Mucosa of descending colon (tissue), 3 donors: ENCODE measurements around the gene CDC42BPB. TPM values are rescaled to one million over a fixed set of nuclear protein-coding genes. Genes with fewer than 3 reads are reported as not detected.
A peak's percentile ranks its signal among the peaks of the same experiment; 100 is the strongest.

ENCODE experiments used
- ATAC-seq: fragments of 200-7000 bp; cut with Tn5 transposase; one replicate; pipeline ENCODE4 v1.9.1; 2020; ENCODE audit warnings: mild to moderate bottlenecking, moderate library complexity
- DNase-seq, 3 donors: peaks; one replicate each; pipeline ENCODE4 v3.0.0-alpha.2; 2020
- H3K36me3 ChIP-seq: fragments of 200-600 bp; one replicate; pipeline ENCODE4 v1.8.0; 2021; ENCODE audit warnings: low read depth, mild to moderate bottlenecking
- H3K4me1 ChIP-seq: fragments of 200-600 bp; one replicate; pipeline ENCODE4 v1.8.0; 2021; ENCODE audit warnings: low read depth, mild to moderate bottlenecking
- H3K4me3 ChIP-seq: fragments of 200-600 bp; one replicate; pipeline ENCODE4 v1.8.0; 2021; ENCODE audit warnings: mild to moderate bottlenecking
- H3K9me3 ChIP-seq: fragments of 200-600 bp; one replicate; pipeline ENCODE4 v1.8.0; 2021; ENCODE audit warnings: mild to moderate bottlenecking
- intact Hi-C, 2 donors: fragments of 100-400 bp; cut with DNase I in 1 of 2; cut with micrococcal nuclease in 1 of 2; formaldehyde crosslinking; loops; one replicate each; pipeline versions ENCODE4 v1.11.0 to v1.11.1; 2022; cut with DNase I, micrococcal nuclease
- total RNA-seq, 3 donors: library from RNA; stranded (reverse); fragmentation: NEBNext Ultra II Directional in 2 of 3; extraction: Animal tissue kit (Norgen Biotek cat#: 25700) in 2 of 3; gene quantifications; one replicate each; pipeline versions ENCODE4 v1.2.1 to v1.2.4, GENCODE V29; 2021 to 2023
- TF ChIP-seq, protein P1 (sequence below): fragments of 200-600 bp; IDR thresholded peaks from one replicate; pipeline ENCODE4 v1.8.0; 2022; ENCODE audit warnings: antibody characterized with exemption, mild to moderate bottlenecking
- donor health status: DM: no; HTN: no; CAD: no; lungs with moderate emphysema.
- donor health status: DM: no; HTN: no; CAD: no.
- donor health status: DM: no; HTN: yes; CAD: no.

CDC42BPB gene
- total RNA-seq, 3 donors from 2014 or later: 77.6 to 106 (median 84.4) TPM

DNA sequence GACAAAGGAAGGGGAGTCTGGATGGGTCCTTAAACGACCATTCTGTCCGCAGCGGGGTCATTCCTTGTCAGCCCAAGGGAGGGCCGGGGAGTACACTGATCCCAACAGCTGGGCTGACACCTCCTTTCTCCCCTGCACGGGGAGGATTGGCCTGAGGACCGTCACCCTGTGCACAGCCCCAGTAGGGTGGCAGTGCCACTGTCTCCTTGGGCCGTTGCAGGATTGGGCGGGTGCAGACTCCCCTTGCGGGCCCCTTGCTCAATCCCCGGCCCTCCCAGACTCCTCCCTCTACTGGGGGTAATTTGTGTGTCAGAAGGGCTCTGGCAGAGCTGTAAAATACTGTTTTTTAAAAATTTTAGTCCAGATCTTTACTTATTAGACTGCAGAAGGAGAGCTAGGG is 147.4 kb downstream of the CDC42BPB start:
- no peak overlapping the region for H3K4me3 ChIP-seq
- no peaks in the 10 kb centered on the region for H3K9me3 ChIP-seq
- no peaks in the 10 kb centered on the region for H3K4me1 ChIP-seq
- no peaks in the 10 kb centered on the region for H3K36me3 ChIP-seq
- peak in 2 of 3 donors; percentile 12 to 17 for DNase-seq
- ATAC-seq: no peak
- intact Hi-C loops: loop anchor here in 1 of 2 donors (10.0 kb wide), 1 partner anchor 135 kb away; the partner anchor contains the start of gene TRAF3
- TF ChIP-seq, protein P1, sequence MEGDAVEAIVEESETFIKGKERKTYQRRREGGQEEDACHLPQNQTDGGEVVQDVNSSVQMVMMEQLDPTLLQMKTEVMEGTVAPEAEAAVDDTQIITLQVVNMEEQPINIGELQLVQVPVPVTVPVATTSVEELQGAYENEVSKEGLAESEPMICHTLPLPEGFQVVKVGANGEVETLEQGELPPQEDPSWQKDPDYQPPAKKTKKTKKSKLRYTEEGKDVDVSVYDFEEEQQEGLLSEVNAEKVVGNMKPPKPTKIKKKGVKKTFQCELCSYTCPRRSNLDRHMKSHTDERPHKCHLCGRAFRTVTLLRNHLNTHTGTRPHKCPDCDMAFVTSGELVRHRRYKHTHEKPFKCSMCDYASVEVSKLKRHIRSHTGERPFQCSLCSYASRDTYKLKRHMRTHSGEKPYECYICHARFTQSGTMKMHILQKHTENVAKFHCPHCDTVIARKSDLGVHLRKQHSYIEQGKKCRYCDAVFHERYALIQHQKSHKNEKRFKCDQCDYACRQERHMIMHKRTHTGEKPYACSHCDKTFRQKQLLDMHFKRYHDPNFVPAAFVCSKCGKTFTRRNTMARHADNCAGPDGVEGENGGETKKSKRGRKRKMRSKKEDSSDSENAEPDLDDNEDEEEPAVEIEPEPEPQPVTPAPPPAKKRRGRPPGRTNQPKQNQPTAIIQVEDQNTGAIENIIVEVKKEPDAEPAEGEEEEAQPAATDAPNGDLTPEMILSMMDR: no peak

DNA sequence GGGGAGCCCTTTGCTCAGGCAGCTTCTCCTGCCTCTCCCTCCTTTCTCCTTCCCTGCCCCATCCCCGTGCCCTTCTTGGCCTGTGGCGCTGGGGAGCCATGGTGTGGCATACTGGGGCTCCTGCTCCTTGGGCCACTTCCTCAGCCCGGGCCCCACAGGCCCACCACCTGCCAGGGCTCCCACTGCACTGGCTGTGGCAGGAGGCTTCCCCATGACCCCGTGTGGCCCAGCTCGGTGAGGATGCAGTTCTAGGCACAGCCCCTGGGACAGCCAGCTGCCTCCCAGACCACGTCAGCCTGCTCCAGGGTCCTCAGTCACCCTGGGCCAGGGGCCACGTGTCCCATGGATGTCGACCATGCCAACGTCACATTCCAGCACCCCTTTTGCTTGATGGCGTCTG is 147.9 kb downstream of the CDC42BPB start:
- intact Hi-C loops: no loop called here
- TF ChIP-seq, protein P1: no peak
- Histone ChIP-seq H3K4me3 (no peak overlapping the region), H3K9me3 (no peaks in the 10 kb centered on the region), H3K36me3 (no peaks in the 10 kb centered on the region), H3K4me1 (no peaks in the 10 kb centered on the region)
- peak in 2 of 3 donors; percentile 17 to 39 for DNase-seq
- no peak for ATAC-seq

DNA sequence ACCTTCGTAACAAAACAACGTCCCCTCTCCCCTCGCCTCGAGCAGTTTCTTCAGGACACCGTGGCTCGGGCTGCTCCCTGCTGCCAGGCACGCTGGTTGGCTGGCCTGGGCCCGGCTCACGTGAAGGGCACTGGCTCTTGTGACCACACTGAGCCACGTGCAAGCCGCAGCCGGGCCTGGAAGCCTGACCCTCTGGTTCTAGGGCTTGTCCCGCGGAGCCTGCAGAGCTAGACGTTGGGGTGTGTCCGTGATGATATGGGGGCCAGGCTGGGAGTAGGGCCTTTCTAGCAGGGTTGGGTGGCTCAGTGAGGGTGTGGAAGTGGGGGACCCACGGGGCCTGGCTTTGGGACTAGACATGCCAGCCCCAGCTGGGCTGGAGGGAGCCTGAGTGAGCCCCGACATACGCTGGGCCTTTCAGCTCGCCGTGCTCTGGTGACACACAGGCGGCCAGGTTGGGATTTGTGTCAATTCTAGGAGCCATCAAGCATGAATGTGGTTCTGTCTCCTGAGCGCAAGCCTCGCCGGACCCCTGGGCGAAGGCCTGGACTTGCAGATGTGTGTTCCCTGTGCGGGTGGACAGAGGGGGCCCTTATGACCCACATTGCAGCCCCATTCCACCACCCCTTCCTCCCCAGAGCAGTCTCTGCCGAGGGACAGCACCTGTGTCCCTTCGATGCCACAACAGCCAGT is 148.4 kb downstream of the CDC42BPB start:
- ATAC-seq (no peak), DNase-seq (peak in 1 of 3 donors; percentile 19)
- H3K4me1 ChIP-seq: no peaks in the 10 kb centered on the region
- no peak overlapping the region for H3K4me3 ChIP-seq
- intact Hi-C loops: no loop called here
- TF ChIP-seq, protein P1: no peak
- no peaks in the 10 kb centered on the region for H3K36me3 ChIP-seq
- no peaks in the 10 kb centered on the region for H3K9me3 ChIP-seq

GRCh38 chr14:102907980-102908730 is 149.2 kb downstream of the CDC42BPB start:
- no peaks in the 10 kb centered on the region for H3K36me3 ChIP-seq
- no peaks in the 10 kb centered on the region for H3K9me3 ChIP-seq
- intact Hi-C loops: no loop called here
- H3K4me3 ChIP-seq: no peak overlapping the region
- TF ChIP-seq, protein P1: no peak
- DNase-seq (peak in 1 of 3 donors; percentile 21), ATAC-seq (no peak)
- no peaks in the 10 kb centered on the region for H3K4me1 ChIP-seq

GRCh38 chr14:102907303-102907844 is 150.0 kb downstream of the CDC42BPB start:
- DNase-seq (peak in 1 of 3 donors; percentile 19), ATAC-seq (no peak)
- no peaks in the 10 kb centered on the region for H3K9me3 ChIP-seq
- no peaks in the 10 kb centered on the region for H3K4me1 ChIP-seq
- TF ChIP-seq, protein P1: no peak
- intact Hi-C loops: no loop called here
- H3K4me3 ChIP-seq: no peak overlapping the region
- H3K36me3 ChIP-seq: no peaks in the 10 kb centered on the region
